HAP-1 (cell line): ENCODE measurements around the gene C9orf152.
"Not testable (repeated sequence)": the region's sequence is repeated elsewhere in the genome, so short reads cannot be mapped to it uniquely, and the experiment has no call there.

Experiments
- DNase-seq, 2 experiments: peaks; one replicate each; pipeline ENCODE4 v3.0.0-alpha.2; 2016 to 2020; ENCODE audit warnings: low spot score in 2 of 2
- H3K27me3 ChIP-seq: fragments of 250-450 bp; sonication (Bioruptor Pico); 2 replicates; pipeline ENCODE4 v1.5.1; 2020; ENCODE audit warnings: low read depth, mild to moderate bottlenecking, moderate library complexity
- H3K36me3 ChIP-seq: fragments of 250-450 bp; sonication (Bioruptor Pico); replicated peaks from 2 replicates; pipeline ENCODE4 v1.5.1; 2020; ENCODE audit warnings: mild to moderate bottlenecking
- H3K4me1 ChIP-seq: fragments of 250-450 bp; sonication (Bioruptor Pico); 2 replicates; pipeline ENCODE4 v1.5.1; 2020; ENCODE audit warnings: mild to moderate bottlenecking
- H3K4me3 ChIP-seq: fragments of 250-450 bp; sonication (Bioruptor Pico); 2 replicates; pipeline ENCODE4 v1.5.1; 2020; ENCODE audit warnings: mild to moderate bottlenecking, moderate library complexity
- H3K9me3 ChIP-seq: fragments of 250-450 bp; sonication (Bioruptor Pico); 2 replicates; pipeline ENCODE4 v1.5.1; 2020; ENCODE audit warnings: mild to moderate bottlenecking, moderate library complexity
- in situ Hi-C: fragments of 300-500 bp; cut with MboI; formaldehyde crosslinking; loops from 3 replicates; pipeline ENCODE4 v1.14.3; 2020; ENCODE audit warnings: low sequenced_read_pairs, inconsistent platforms, mixed read lengths

C9orf152 gene, protein sequence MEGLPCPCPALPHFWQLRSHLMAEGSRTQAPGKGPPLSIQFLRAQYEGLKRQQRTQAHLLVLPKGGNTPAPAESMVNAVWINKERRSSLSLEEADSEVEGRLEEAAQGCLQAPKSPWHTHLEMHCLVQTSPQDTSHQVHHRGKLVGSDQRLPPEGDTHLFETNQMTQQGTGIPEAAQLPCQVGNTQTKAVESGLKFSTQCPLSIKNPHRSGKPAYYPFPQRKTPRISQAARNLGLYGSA

DNA sequence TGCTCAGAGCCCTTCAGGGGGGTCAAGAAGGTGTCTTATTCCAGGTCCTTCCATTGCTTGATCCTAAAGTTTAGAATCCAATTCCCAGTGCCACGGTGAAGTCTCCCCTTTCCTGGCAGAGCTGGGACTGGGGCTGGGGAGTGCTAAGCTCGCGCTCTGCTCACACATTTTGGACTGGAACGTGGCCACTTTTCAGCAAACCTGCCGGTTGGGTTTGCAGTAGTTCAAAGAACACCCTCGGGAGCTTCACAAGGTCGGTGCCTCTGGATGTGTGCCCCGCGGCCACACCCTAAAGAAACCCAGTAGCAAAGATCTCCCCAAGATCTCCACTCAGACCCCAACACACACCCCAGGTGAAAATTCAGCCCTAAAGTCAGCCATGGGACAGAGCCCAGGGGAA is at the start of gene C9orf152:
Gene C9orf152 (minus strand): TSS at position 129 of the 400 bp plus-strand sequence. CDS start 580 bp downstream, outside the sequence.
- Histone ChIP-seq H3K27me3 (no peaks in the 10 kb centered on the region), H3K4me3 (no peak within 1 kb of the TSS), H3K9me3 (no peaks in the 10 kb centered on the region), H3K4me1 (no peaks in the 10 kb centered on the region), H3K36me3 (no peaks in the 10 kb centered on the region)
- in situ Hi-C loops, result no loop called here
- DNase-seq, result no peak

DNA sequence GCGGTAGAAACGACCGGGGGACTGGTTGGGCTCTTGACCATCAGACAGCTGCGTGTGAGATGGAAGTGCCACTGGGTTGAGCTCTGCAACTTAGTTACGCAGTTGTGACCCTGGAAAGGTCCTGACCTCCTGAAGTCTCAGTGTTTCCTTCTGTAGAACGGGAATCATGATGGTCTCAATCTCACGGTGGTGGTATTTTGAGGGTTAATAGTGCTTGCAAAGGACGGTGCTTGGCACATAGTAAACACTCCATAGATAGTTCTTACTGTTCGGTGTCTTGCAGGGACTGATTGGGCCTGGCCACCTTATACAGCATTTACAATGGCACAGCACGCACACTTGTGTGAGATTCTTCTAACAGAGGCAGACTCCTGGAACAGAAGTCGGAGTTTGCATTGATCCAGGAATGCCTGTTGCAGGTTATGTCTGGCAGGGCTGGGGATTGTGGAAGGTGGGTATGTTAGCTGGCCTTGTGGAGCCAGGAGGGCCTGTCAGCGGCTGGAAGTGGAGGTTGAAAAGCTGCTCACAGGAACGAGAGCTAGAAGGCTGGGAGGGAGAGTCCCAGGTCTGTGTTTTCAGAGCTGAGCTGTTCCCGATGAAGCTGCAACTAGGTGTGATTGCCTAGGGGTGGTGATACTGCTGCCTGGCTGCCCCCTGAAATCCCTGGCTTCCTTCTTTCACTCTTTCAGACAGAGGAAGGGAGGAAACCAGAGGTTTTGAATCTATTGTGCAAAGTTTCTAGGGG is 49.3 kb upstream of the C9orf152 start:
- Histone ChIP-seq H3K9me3 (no peaks in the 10 kb centered on the region), H3K36me3 (no peaks in the 10 kb centered on the region), H3K4me3 (peak overlapping the region; percentile 84), H3K4me1 (peaks cover 17% of the 10 kb centered on the region), H3K27me3 (no peaks in the 10 kb centered on the region)
- in situ Hi-C loops, result no loop called here
- peak in 1 of 2 experiments; percentile 25 for DNase-seq

DNA sequence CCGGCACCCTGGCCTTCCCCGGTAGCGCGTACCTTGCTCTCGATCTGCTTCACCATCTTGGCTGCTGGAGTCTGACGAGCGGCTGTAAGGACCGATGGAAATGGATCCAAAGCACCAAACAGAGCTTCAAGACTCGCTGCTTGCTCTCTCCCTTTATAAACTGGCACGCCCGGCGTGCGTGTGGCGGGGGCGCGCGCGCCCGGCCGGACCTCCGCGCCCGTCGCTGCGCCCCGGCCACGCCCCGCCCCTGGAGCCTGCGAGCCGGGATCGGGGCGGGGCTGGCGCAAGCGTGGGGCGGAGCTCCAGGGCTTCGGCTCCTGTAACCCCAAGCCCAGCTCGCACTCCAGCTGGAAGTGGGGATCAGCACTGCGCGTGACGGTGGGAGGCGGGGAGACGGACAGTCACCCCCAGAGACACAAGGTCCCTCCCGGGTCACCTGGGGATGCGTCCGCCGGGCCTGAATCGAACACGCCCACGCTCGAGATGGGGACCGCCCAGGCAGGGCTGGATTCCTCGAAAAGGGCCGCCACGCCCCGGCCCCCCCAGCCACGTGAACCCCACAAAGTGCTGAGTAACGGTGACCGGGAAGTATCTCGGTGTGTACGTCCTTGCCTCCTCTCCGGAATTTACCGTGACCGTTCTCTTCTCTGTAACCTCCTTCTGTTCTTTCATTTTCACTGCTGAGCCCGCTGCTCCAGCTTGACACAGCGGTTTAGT is 48.6 kb upstream of the C9orf152 start, which contains the start of gene TXN:
Gene TXN (minus strand): TSS at position 128 of the 717 bp plus-strand sequence. CDS start 72 bp downstream, at position 56.
- Histone ChIP-seq H3K9me3 (no peaks in the 10 kb centered on the region), H3K36me3 (no peaks in the 10 kb centered on the region), H3K4me1 (peaks cover 17% of the 10 kb centered on the region), H3K4me3 (peak within 1 kb of the TSS; percentile 84), H3K27me3 (no peaks in the 10 kb centered on the region)
- in situ Hi-C loops, result no loop called here
- DNase-seq, result peak; percentile 76 to 92

DNA sequence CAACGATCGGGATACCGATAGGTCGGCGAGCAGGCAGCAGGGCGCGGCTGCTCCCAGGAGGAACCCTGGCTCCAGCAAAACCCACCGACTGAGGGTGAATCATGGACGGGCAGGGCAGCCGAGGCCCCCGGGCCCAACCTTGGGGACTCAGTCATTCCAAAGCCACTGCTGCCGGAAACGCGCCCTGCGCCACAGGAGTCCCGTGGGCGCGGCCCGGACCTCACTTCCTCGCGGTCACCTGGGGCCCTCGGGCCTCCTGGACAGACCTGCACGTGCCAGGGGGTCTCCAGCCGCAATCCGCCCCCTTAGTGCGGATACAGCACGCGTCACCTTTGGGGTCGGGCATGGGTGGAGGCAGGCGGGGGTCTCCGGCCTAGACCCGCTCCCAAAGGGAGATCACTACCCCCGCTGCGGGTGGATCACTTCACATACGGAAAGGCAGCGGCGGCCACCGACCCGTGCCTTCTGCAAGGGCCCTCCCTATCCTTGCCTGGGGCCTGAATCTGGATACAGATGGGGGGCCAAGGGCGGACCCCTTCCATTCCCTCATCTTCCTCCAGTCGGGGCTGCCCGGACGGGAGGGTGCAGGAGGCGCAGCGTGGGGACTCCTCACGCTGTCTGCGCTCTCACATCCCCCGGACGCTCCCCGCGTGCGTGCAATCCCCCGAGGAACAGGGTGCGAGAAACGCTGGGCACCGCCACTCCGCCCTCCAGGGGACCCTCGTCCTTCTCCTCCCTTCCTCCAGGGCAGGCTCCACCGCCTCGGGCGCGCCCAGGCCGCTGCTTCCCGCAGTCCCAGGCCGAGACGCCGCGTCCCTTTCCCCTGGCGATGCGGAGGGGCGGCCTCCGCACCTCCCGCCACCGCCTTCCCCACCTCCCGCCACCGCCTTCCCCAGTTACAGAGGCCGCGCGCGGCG is 47.8 kb upstream of the C9orf152 start:
- Histone ChIP-seq H3K4me3 (peak overlapping the region; percentile 84), H3K27me3 (no peaks in the 10 kb centered on the region), H3K36me3 (peaks cover 5% of the 10 kb centered on the region), H3K9me3 (no peaks in the 10 kb centered on the region), H3K4me1 (peaks cover 17% of the 10 kb centered on the region)
- peak; percentile 32 to 58 for DNase-seq
- in situ Hi-C loops, result no loop called here

DNA sequence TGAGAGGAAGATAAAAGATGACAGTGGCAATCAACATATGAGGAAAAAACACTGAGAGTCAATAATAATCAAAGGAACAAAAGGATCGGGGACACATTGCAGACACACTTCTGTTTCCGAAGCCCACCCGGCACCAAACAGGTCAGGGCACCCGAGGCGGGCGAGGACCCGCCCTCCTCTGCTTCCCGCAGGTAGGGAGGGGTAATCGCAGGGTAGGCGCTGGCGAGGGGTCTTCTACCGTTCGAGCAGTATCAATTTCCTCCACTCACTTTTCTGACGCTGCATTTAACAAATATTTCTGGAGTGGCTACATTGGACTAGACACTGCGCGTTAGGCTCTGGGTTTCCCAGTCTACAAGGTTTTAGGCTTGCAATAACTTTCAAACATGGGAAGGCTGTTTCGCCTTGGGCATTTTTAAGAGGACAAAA is 47.1 kb upstream of the C9orf152 start:
- peak in 1 of 2 experiments; percentile 44 for DNase-seq
- Histone ChIP-seq H3K4me3 (peak overlapping the region; percentile 84), H3K9me3 (no peaks in the 10 kb centered on the region), H3K36me3 (peaks cover 11% of the 10 kb centered on the region), H3K4me1 (peaks cover 17% of the 10 kb centered on the region), H3K27me3 (no peaks in the 10 kb centered on the region)
- in situ Hi-C loops, result no loop called here

DNA sequence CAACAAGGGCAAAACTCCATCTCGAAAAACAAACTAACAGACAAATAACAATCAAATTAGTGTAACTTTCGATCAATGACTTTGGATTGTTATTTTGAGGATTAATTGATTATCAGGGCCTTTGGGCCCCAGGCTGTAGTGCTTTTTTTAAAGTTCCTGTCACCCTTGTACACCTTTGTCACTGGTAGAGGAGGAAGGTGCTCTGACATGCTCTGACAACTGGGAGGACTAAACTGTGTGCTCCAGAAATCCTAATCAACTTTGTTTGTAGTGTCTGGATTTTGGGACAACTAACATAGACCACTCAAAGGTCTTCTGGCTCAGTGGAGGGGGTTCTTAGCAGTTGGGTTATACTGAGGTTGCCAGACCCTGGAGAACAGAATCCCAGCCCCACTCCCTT is 46.5 kb upstream of the C9orf152 start:
- no peaks in the 10 kb centered on the region for H3K9me3 ChIP-seq
- H3K4me1 ChIP-seq, result peaks cover 17% of the 10 kb centered on the region
- no peaks in the 10 kb centered on the region for H3K27me3 ChIP-seq
- DNase-seq, result no peak
- in situ Hi-C loops, result no loop called here
- H3K36me3 ChIP-seq, result peaks cover 17% of the 10 kb centered on the region
- H3K4me3 ChIP-seq, result peak overlapping the region; percentile 84

DNA sequence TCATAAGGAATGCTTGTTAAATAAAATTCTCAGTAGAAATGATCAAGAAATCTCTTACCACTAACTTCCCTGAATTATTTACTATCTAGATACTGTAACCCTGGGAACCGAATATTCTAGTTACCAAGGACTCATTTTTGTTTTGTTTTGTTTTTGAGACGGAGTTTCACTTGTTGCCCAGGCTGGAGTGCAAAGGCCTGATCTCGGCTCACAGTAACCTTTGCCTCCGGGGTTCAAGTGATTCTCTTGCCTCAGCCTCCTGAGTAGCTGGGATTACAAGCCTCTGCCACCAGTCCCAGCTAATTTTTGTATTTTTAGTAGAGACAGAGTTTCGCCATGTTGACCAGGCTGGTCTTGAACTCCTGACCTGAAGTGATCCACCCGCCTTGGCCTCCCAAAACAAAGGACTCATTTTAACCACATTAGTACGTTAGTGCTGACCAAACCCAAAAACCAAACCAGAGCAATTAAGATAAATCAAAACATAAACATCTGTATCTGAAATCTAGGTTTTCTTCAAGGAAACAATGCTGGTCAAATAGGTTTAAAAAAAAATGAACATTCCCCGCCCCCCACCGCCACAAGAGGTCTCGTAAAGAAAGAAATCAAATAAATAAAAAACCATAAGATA is 44.7 kb upstream of the C9orf152 start:
- Histone ChIP-seq H3K9me3 (no peaks in the 10 kb centered on the region), H3K36me3 (peaks cover 31% of the 10 kb centered on the region), H3K4me3 (no peak overlapping the region), H3K4me1 (peaks cover 15% of the 10 kb centered on the region), H3K27me3 (no peaks in the 10 kb centered on the region)
- in situ Hi-C loops, result no loop called here
- DNase-seq, result no peak

DNA sequence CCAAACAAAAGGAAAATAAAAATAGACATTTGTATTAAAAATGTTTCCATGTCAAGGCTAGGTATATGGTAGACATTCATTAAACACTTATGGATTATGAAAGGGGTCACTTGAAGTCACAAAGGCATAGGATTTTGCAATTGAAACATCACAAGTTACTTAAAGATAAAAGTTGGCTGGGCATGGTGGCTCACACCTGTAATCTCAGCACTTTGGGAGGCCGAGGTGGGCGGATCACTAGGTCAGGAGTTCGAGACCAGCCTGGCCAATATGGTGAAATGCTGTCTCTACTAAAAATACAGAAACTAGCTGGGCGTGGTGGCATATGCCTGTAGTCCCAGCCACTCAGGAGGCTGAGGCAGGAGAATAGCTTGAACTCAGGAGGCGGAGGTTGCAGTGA is 43.8 kb upstream of the C9orf152 start:
- H3K4me1 ChIP-seq, DNase-seq, in situ Hi-C loops, H3K27me3 ChIP-seq, H3K4me3 ChIP-seq, H3K9me3 ChIP-seq: not testable (repeated sequence)
- H3K36me3 ChIP-seq, result peaks cover 37% of the 10 kb centered on the region

DNA sequence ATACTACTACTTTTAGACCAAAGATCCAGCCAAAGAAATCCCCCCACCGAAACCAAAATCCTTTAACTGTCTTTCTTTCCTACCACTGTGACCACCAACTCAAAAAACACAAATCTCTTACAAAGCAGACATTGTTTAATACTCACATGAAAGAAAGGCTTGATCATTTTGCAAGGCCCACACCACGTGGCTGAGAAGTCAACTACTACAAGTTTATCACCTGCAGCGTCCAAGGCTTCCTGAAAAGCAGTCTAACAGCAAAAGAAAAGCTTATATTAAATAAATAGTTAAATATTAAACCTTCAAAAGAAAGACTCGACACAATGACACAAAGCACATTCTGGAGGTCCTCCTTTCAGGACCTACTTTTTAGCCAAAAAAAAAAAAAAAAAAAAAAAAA is 43.3 kb upstream of the C9orf152 start:
- H3K27me3 ChIP-seq, result no peaks in the 10 kb centered on the region
- in situ Hi-C loops, result no loop called here
- H3K4me3 ChIP-seq, result no peak overlapping the region
- no peaks in the 10 kb centered on the region for H3K9me3 ChIP-seq
- peaks cover 43% of the 10 kb centered on the region for H3K36me3 ChIP-seq
- DNase-seq, result no peak
- H3K4me1 ChIP-seq, result peaks cover 9% of the 10 kb centered on the region

DNA sequence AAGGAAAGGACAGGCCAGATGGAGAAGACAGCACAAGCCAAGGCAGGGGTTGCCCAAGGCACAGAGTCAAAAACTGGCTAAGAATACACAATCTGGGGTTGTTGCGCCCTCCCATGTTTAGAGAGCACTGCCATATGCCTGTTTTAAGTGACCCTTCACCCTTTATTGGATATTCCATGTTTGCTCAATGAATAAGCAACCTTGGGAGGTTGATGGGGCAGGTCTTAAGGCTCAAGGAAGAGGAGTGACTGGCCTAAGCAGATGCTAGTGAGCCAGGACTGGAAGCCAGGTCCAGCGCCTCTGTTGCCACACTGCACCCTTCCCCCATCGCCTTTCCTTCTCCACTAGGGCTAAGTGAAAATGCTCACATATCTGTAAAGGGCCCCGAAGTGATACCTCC is 41.6 kb upstream of the C9orf152 start:
- no peak for DNase-seq
- in situ Hi-C loops, result no loop called here
- H3K36me3 ChIP-seq, result peaks cover 53% of the 10 kb centered on the region
- no peaks in the 10 kb centered on the region for H3K27me3 ChIP-seq
- H3K4me3 ChIP-seq, result no peak overlapping the region
- no peaks in the 10 kb centered on the region for H3K9me3 ChIP-seq
- H3K4me1 ChIP-seq, result peaks cover 9% of the 10 kb centered on the region

DNA sequence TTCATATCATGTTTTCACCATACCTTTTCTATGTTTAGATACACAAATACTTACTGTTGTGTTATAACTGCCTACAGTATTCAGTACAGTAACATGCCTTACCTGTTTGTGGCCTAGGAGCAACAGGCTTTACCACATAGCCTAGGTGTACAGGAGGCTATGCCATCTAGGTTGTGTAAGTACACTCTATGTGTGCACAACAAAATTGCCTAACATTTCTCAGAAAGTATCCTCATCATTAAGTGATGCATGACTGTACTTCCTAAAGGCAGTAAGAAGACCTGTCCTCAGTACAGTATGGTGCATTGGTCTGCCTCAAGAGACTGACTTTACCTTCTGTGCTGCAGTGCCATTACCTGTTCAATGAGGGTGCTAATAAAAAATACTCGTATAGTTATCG is 40.4 kb upstream of the C9orf152 start:
- Histone ChIP-seq H3K9me3 (no peaks in the 10 kb centered on the region), H3K4me3 (no peak overlapping the region), H3K27me3 (no peaks in the 10 kb centered on the region), H3K36me3 (peaks cover 64% of the 10 kb centered on the region), H3K4me1 (peaks cover 3% of the 10 kb centered on the region; the same call in 1 of the 2 replicates)
- no peak for DNase-seq
- in situ Hi-C loops, result no loop called here

DNA sequence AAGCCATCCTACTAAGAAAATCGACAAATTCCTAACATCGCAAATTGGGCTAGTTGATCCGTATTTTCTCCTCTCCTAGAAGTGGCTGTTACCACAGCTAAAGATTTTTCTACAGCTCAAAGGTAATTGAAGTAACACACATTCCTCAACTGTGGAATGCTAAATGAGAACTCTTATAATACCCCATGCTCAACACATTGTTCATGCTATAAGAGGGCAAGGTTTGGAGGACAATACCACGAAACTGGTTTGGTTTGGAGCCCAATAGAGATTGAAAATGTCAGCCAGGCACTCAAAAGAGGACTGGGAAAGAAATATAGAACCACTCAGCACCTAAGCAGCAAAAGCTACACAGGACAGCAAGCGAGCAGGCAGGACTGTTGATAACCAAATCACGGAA is 38.3 kb upstream of the C9orf152 start:
- Histone ChIP-seq H3K9me3 (no peaks in the 10 kb centered on the region), H3K4me3 (no peak overlapping the region), H3K36me3 (peaks cover 65% of the 10 kb centered on the region), H3K4me1 (0 out of 2 replicates have a peak, but pooled peaks cover 2% of the 10 kb centered on the region), H3K27me3 (no peaks in the 10 kb centered on the region)
- DNase-seq, result no peak
- in situ Hi-C loops, result no loop called here

DNA sequence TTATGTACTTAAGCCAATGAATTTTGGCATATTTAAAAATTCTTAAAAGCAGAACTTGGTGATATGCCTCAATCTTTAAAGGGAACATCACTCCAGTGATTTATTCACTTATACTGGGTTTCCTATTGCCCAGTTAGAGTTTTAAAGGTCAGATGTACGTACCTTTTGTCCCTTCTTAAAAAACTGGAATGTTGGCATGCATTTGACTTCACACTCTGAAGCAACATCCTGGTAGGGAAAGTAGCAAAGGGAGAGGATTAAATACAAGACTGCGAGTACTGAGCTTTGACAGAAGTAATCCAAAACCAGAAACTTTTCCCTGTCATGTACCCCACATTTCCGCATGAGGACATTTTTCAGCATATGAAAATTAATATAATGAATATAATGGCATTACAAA is 36.7 kb upstream of the C9orf152 start:
- 0 out of 2 replicates have a peak, but pooled peaks cover 2% of the 10 kb centered on the region for H3K4me1 ChIP-seq
- no peaks in the 10 kb centered on the region for H3K27me3 ChIP-seq
- peaks cover 49% of the 10 kb centered on the region for H3K36me3 ChIP-seq
- H3K4me3 ChIP-seq, result no peak overlapping the region
- no peaks in the 10 kb centered on the region for H3K9me3 ChIP-seq
- in situ Hi-C loops, result no loop called here
- DNase-seq, result no peak
